ENCODE measurements around the gene USP9X.

GRCh38 chrX:41258871-41259270 is 173.6 kb downstream of the USP9X start:
- TF ChIP-seq CTCF (IDR thresholded peaks at IDR 0.05 in 2 of 3, conservative IDR thresholded peaks at IDR 0.05 in 1 of 3; ENCODE audit: insufficient read depth in 2 of 3, low read depth in 1 of 3, low read length in 3 of 3) (no peak), POLR2A (conservative IDR thresholded peaks at IDR 0.05) (no peak), ILF3 (IDR thresholded peaks at IDR 0.05; ENCODE audit: borderline replicate concordance) (no peak), TFE3 (CRISPR knock-in tag; IDR thresholded peaks at IDR 0.05) (no peak), CCAR2 (IDR thresholded peaks at IDR 0.05; ENCODE audit: low read depth, low read length) (no peak), NFIC (IDR thresholded peaks at IDR 0.05) (no peak), AFF1 (IDR thresholded peaks at IDR 0.05; ENCODE audit: low read depth in 1 of 2, partially characterized antibody in 2 of 2) (no peak), ERF (CRISPR knock-in tag; IDR thresholded peaks at IDR 0.05) (no peak), TFAP4 (CRISPR knock-in tag; IDR thresholded peaks at IDR 0.05; ENCODE audit: borderline replicate concordance) (no peak), ARID2 (IDR thresholded peaks at IDR 0.05) (no peak)
